ENCODE results near the gene ZSWIM1. TPM values are rescaled to one million over a fixed set of nuclear protein-coding genes. Genes with fewer than 3 reads are reported as not detected.

Gene ZSWIM1
- total and polyA plus RNA-seq, 2 of the 13 experiments (the other 11 are each of a cell fraction or from before 2014, with no cell fraction given), result 9.5 to 11.7 TPM

GRCh38 chr20:45880988-45881788, at the start of gene ZSWIM1 (continued):
- TF ChIP-seq ZGPAT (CRISPR knock-in tag; IDR thresholded peaks at IDR 0.05) (peak; percentile 85), CBX5 (CRISPR knock-in tag; IDR thresholded peaks at IDR 0.05; ENCODE audit: borderline replicate concordance) (0 out of 2 replicates have a peak, but pooled peaks have one; percentile 65), RAD21 (CRISPR knock-in tag; IDR thresholded peaks at IDR 0.05) (peak; percentile 34; the same call in 1 of the 2 replicates), ZNF326 (CRISPR knock-in tag; IDR thresholded peaks at IDR 0.05; ENCODE audit: borderline replicate concordance) (no peak), SOX6 (IDR thresholded peaks at IDR 0.05) (no peak), SOX6 (CRISPR knock-in tag; IDR thresholded peaks at IDR 0.05) (peak; percentile 64), ZNF20 (CRISPR knock-in tag; IDR thresholded peaks at IDR 0.05) (no peak), ZNF280B (CRISPR knock-in tag; IDR thresholded peaks at IDR 0.05; ENCODE audit: borderline replicate concordance) (no peak; the same call in 1 of the 2 replicates), ZNF772 (CRISPR knock-in tag; IDR thresholded peaks at IDR 0.05) (no peak; the same call in 1 of the 2 replicates), ZNF564 (CRISPR knock-in tag; IDR thresholded peaks at IDR 0.05) (no peak), MBD4 (IDR thresholded peaks at IDR 0.05; ENCODE audit: borderline replicate concordance, low read length) (no peak), SP4 (CRISPR knock-in tag; IDR thresholded peaks at IDR 0.05) (peak; percentile 84; the same call in 1 of the 2 replicates), FOXK2 (IDR thresholded peaks at IDR 0.05) (no peak), HNRNPK (IDR thresholded peaks at IDR 0.05; ENCODE audit: low read depth, low read length, poor library complexity, severe bottlenecking) (no peak), HDAC1 (CRISPR knock-in tag; IDR thresholded peaks at IDR 0.05) (peak; percentile 59; the same call in 1 of the 2 replicates), ZNF687 (CRISPR knock-in tag; IDR thresholded peaks at IDR 0.05) (peak; percentile 85)
- TF ChIP-seq, protein P1, sequence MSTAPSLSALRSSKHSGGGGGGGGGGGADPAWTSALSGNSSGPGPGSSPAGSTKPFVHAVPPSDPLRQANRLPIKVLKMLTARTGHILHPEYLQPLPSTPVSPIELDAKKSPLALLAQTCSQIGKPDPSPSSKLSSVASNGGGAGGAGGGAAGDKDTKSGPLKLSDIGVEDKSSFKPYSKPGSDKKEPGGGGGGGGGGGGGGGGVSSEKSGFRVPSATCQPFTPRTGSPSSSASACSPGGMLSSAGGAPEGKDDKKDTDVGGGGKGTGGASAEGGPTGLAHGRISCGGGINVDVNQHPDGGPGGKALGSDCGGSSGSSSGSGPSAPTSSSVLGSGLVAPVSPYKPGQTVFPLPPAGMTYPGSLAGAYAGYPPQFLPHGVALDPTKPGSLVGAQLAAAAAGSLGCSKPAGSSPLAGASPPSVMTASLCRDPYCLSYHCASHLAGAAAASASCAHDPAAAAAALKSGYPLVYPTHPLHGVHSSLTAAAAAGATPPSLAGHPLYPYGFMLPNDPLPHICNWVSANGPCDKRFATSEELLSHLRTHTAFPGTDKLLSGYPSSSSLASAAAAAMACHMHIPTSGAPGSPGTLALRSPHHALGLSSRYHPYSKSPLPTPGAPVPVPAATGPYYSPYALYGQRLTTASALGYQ (CRISPR knock-in tag; IDR thresholded peaks at IDR 0.05), result peak; percentile 52; the same call in 1 of the 2 replicates
- TF ChIP-seq, protein P2, sequence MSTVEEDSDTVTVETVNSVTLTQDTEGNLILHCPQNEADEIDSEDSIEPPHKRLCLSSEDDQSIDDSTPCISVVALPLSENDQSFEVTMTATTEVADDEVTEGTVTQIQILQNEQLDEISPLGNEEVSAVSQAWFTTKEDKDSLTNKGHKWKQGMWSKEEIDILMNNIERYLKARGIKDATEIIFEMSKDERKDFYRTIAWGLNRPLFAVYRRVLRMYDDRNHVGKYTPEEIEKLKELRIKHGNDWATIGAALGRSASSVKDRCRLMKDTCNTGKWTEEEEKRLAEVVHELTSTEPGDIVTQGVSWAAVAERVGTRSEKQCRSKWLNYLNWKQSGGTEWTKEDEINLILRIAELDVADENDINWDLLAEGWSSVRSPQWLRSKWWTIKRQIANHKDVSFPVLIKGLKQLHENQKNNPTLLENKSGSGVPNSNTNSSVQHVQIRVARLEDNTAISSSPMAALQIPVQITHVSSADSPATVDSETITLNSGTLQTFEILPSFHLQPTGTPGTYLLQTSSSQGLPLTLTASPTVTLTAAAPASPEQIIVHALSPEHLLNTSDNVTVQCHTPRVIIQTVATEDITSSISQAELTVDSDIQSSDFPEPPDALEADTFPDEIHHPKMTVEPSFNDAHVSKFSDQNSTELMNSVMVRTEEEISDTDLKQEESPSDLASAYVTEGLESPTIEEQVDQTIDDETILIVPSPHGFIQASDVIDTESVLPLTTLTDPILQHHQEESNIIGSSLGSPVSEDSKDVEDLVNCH (CRISPR knock-in tag; IDR thresholded peaks at IDR 0.05), result no peak
